HG03280 (cell line): Measurements from ENCODE around the gene GRID1.
A peak's percentile ranks its signal among the peaks of the same experiment; 100 is the strongest.
"Not testable (repeated sequence)": the region's sequence is repeated elsewhere in the genome, so short reads cannot be mapped to it uniquely, and the experiment has no call there.

Experiments used
- ATAC-seq: cut with Tn5 transposase; IDR thresholded peaks from one replicate; pipeline ENCODE4 v1.9.1; 2021; ENCODE audit warnings: mild to moderate bottlenecking, moderate library complexity; ENCODE audit not compliant: unreplicated experiment

Gene GRID1

GRCh38 chr10:86392723-86393094 is 26.1 kb upstream of the GRID1 start:
- ATAC-seq = no peak

DNA sequence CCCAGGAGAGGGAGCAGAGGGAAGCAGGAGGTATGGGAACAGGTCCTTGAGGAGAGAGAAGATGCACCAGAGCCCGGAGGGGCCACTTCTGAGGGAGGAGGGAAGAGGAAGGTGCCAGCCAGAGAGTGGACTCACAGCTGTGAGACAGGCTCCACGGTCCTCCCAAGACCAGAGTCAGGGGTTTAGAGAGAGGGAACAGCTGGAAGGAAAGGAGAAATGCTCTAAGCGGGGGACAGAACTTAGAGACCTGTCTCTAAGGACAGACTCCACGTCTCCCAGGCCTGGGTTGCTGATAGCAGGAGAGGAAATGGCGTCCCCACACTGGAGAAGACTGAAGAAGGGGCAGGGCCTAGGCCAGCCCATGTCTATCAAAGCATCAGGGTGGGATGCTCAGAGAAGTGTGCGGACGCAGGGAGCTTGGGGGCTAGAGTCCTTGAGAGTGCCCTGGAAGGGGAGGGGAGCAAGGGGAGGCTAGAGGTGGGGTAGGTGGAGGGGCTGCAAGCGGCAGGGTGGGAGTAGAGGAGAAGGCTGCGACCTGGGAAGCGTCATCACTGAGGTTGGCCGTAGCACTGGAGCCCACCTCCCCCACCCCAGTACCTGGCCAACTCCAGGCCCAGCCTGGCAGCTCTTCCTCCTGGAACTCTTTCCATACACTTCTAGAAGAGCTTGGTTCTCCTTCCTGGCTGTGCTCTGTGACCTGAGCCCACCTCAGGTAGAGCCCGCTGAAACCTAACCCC is 25.6 kb upstream of the GRID1 start:
- ATAC-seq = no peak

DNA sequence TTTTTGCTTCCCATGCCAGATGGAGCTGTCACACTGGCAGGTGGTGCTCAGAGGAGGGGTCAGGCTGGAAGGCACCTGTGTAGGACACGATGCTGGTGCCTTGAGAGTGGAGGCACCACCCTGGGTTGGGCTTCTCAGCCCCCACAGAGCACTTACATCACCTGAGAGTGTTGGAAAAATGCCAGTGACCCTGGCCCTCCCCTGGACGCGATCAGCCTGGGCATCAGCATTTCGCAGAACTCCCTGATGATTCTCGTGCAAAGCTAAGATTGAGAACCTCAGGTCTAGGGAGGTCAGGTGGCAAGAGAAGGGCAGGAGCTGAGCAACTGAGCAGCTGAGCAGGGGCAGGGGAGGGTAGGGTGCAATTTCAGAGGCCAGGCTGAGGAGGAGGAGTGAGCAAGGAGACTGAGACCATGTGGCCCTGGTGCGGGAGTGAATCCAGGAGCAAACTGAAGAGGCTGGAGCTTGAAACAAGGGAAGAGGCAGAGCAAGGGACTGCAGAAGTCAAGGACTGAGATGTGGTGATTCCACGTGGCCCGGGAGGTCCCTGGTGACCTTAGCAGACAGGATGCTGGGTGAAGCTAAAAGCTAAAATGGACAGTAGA is 24.7 kb upstream of the GRID1 start:
- ATAC-seq = no peak

GRCh38 chr10:86390337-86391120 is 23.9 kb upstream of the GRID1 start:
- no peak for ATAC-seq

- peak; percentile 81 for ATAC-seq
Measured at GRCh38 chr10:86389441-86390193, 23.0 kb upstream of the GRID1 start.

- not testable (repeated sequence) for ATAC-seq
Measured at GRCh38 chr10:86389109-86389440, 22.5 kb upstream of the GRID1 start.

GRCh38 chr10:86388119-86388704 is 21.6 kb upstream of the GRID1 start:
- ATAC-seq = no peak

DNA sequence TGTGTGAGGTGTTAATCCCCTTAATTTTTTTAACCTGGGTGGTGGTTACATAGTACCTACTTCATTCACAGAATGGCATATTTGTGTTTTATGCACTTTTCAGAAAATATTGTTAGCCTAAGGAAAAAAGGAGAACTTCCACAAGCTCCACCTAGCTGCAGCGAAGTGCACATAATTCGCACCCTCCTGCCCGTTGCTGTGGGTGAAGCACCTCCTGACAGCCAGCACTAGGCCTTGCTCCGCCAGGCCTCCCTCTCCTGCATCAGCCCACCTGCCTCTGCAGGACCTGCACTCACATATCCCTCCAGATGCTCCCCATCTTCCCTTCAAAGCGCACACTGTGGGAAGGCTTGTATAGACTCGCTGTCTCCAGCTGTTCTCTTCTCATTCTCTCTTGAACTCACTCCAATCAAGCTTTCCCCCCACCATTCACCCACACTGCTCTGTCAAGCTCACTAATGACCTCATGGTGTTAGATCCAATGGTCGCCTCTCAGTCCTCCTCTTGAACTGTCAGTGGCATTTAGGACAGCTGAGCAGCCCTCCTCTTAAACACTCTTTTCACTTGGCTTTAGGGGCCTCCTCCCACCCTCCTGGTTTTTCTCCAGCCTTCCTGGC is 20.7 kb upstream of the GRID1 start:
- ATAC-seq = no peak

- no peak for ATAC-seq
Measured at GRCh38 chr10:86385806-86386205, 19.2 kb upstream of the GRID1 start.

DNA sequence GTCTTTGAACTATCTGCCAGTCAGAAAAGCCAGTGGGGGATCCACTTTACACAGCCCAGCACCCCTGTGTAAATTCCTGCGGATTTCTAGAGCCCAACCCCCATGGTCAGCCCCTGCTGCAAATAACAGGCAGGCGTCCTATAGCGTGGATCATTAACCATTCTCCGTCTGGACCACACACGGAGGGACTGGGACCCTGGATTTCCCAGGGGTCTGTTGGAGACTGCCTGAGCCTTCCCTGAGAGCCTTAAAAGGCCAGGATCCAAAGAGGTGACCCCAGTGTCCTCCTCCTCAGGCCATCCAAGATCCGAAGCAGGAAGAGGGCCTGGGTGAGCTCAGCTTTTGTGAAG is 11.2 kb upstream of the GRID1 start:
- no peak for ATAC-seq

DNA sequence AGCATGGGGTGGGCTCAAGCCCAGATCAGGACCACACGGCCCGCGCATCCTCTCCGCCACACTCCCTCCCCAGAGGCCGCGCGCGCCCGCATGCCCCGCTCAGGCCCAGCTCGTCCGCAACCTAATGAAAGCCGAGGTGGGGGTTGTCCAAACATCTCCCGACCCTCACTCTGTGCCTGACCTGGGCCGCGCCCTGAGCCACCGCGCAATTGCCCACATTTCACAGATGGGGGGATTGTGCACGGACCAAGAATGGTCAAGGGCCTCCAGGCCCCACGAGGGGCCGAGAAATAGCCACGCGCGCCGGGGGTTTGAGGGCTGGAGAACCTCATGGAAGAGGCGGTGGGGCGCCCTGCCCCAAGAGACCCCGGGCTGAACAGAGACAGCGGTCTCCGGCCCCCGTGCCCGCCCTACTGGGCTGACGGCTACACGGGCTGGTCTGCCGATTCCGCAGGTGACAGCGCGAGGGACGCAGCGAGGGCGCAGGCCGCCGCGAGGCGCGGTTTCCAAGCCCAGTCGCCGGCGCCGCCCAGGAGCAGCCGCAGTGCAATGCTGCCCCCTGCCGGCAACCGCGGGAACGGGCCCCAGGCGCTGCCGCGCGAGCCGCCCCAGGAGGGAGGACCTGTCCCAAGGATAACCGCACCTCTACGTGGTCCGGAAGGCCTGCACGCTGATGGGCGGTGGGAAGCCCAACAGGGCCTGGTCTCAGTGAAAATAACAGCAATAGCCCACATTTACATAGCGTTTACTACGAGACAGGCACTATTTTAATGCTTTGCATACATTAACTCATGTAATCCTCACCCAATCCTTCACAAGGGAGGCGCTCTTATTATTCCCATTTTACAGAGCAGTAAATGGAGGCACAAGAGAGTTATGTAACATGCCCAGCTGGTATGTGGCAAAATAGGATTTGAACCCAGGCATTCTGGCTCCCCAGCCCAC is 10.5 kb upstream of the GRID1 start:
- peak; percentile 94 for ATAC-seq

- no peak for ATAC-seq
Measured at GRCh38 chr10:86376403-86376802, 9.8 kb upstream of the GRID1 start.

DNA sequence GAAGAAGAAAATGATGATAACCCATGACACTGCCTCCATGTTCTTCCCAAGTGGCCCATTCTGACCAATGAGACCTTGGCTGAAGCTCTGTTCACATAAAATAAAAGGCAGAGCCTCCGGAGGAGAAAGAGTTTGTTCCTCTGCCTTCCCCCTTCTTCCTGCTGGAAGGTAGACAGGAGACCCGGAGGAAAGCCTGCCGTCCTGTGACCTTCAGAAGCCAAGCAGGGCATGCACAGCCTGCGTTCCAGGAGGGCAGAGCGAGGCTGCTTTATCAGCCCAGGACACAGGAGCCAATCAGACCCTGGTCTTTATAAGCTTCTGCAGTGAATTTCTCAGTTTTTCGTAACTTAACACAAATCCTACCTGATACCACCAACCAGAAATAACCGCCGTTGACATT is 8.6 kb upstream of the GRID1 start:
- no peak for ATAC-seq

DNA sequence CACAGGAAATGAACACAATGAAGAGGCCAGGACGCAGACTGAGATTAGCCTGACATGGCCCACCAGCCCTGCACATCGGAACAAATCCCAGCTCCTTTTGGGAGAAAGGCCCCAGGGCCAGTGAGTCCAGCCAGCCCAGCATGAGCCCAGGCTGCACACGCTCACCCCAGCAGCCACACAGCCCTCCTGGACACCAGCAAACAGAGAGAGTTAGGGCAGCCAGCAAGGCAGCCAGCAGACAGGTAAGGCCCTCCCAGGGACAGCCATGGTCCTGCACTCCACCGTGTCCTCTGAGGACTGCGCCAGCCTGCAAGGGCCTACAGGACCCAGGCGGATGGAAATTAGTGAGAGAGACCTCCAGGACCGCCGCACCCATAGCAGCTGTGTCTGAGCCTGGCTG is 8.1 kb upstream of the GRID1 start:
- no peak for ATAC-seq

DNA sequence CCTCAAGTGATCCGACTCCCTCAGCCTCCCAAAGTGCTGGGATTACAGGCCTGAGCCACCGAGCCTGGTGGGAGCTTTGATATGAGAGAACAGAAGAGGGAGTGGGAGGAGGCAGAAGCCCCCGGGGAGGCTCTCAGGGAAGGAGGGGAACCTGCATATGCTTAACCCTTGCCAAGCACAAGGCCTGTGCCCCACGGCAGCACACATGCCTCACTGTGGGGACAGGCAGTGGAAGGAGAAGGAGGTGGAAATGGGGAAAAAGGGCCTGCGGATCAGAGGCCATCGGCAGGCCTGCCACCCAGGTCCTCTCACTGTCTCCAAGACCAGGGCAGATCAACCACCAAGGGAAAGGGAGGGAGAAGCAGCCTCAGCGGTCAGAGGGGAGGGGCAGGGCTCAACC is 7.2 kb upstream of the GRID1 start:
- no peak for ATAC-seq

DNA sequence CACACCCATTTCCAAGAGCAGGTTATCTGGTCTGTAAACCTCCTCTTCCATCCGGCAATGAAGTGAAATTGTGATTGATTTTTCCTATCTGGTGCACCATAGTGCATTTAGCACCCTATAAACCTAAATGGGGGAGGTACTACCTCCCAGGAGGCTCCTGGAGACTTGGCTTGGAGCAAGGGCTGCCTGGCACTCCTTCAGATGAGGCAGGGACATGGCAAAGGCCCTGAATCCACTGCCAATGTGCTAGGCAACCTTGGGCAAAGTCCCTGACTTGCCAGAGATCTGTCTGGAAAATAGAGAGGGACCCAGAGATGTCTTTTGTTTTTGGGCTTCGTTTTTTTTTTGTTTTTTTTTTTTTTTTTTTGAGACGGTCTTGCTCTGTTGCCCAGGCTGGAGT is 6.7 kb upstream of the GRID1 start:
- ATAC-seq = no peak

- no peak for ATAC-seq
Measured at GRCh38 chr10:86372784-86373239, 6.2 kb upstream of the GRID1 start.

DNA sequence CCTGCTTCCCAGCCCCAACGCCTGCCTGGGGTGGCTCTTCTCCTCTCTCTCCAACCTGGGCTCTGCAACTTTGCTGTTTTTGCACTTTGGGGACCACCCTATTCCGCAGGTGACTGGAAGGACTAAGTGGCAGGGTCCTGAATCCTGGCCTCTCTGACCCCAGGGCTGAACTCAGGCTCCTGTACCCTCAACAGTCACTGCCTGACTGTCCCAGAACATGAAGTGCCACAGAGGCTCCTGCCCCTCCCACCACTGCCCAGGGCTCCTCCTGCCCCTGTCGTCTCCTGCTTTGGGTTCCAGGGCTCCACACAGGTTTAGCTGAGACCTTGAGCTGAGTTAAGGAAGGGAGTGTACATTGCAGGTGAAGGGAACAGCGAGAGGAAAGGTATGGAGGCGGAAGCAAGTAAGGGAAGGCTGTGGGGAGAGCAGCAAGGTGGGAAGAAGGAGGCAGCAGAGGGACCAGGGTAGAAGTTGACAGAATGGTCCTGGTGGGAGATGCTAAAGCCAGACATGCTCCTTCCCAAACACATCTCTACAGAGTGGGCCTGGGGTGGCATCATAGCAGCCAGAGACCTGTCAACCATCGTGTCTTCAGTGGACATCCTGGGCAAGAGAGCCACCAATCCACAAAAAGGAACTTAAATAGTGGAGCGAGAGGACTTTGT is 5.7 kb upstream of the GRID1 start:
- no peak for ATAC-seq

- no peak for ATAC-seq
Measured at GRCh38 chr10:86371691-86372090, 5.1 kb upstream of the GRID1 start.
